ENCODE measurements around the gene DOCK9. TPM values are rescaled to one million over a fixed set of nuclear protein-coding genes. Genes with fewer than 3 reads are reported as not detected.

DOCK9 gene
- total RNA-seq, 1 donor from 2014 or later: 153 TPM

DNA sequence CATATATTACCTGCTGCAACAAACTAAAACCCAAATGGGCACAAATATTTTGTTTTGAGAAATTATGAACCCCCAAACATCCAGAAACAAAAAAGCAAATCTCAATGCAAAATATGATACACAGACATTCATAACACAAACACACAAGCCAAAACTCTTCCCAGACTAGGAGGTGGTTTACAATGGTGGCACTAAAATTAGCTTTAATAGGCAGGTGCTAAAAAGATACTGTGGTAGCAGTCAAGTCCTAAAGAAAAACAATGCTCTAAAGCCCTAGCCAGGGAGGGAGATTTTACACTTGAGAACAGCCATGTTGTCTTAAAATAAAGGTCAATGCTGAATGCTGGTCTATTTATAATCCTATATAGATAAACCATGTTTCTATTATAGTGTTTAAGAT lies 65.0 kb downstream of the DOCK9 start:
- Histone ChIP-seq H3K4me1 (peaks cover 44% of the 10 kb centered on the region), H3K27ac (no peak overlapping the region), H3K27me3 (ENCODE audit: low read depth) (no peaks in the 10 kb centered on the region), H3K9me3 (no peaks in the 10 kb centered on the region), H3K36me3 (peaks cover 25% of the 10 kb centered on the region), H3K4me3 (no peak overlapping the region)
- ATAC-seq: no peak
- intact Hi-C loops (cut with DNase I): no loop called here
- TF ChIP-seq, protein P1, sequence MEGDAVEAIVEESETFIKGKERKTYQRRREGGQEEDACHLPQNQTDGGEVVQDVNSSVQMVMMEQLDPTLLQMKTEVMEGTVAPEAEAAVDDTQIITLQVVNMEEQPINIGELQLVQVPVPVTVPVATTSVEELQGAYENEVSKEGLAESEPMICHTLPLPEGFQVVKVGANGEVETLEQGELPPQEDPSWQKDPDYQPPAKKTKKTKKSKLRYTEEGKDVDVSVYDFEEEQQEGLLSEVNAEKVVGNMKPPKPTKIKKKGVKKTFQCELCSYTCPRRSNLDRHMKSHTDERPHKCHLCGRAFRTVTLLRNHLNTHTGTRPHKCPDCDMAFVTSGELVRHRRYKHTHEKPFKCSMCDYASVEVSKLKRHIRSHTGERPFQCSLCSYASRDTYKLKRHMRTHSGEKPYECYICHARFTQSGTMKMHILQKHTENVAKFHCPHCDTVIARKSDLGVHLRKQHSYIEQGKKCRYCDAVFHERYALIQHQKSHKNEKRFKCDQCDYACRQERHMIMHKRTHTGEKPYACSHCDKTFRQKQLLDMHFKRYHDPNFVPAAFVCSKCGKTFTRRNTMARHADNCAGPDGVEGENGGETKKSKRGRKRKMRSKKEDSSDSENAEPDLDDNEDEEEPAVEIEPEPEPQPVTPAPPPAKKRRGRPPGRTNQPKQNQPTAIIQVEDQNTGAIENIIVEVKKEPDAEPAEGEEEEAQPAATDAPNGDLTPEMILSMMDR (IDR thresholded peaks at IDR 0.05): no peak
- DNase-seq: no peak

DNA sequence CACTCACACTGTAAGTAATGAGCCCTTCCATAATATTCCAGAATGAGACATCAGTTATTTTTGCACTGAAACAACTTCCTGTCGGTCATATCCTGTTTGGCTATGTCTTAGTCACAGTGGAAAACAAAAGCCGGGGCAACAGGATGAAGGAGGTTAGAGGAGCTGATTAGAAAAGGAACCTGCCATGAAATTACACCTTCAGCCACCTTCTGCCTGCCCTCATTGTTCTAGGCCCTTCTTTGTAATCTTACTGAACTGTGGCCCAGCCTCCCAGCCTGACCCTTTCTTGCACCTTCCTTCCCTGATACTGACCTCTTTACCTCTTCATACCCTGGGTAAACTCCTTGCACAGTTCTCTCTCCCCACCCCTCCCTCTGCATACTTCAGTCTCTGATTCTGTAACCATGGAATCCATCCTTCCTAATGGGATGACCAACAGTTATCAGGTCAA lies 67.3 kb downstream of the DOCK9 start:
- Histone ChIP-seq H3K4me1 (peaks cover 21% of the 10 kb centered on the region), H3K36me3 (peaks cover 18% of the 10 kb centered on the region), H3K27ac (peak overlapping the region; percentile 65), H3K9me3 (no peaks in the 10 kb centered on the region), H3K4me3 (no peak overlapping the region), H3K27me3 (ENCODE audit: low read depth) (no peaks in the 10 kb centered on the region)
- TF ChIP-seq, protein P1 (IDR thresholded peaks at IDR 0.05): no peak
- peak; percentile 56 to 63 for ATAC-seq
- intact Hi-C loops (cut with DNase I): no loop called here
- no peak for DNase-seq

DNA sequence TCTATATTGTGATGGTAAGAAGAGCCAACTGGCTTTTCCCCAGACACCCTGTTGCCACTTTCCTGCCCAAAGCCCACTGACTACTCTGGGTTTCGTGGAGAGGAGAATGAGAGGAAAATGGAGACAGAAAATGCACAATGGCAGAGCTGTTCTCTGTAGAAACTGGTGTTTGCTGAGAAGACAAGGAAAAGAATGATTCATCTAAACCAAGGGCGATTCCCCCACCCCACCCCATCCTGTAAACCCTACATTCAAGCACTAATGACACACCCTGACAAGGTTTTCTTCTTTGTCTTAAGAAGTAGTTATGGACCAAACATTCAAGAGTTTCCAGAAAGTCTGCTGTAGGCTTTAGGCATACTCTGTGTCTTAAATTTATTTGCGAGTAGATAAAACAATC lies 68.8 kb downstream of the DOCK9 start:
- Histone ChIP-seq H3K4me1 (peaks cover 21% of the 10 kb centered on the region), H3K27me3 (ENCODE audit: low read depth) (no peaks in the 10 kb centered on the region), H3K4me3 (no peak overlapping the region), H3K36me3 (peaks cover 5% of the 10 kb centered on the region), H3K9me3 (no peaks in the 10 kb centered on the region), H3K27ac (peak overlapping the region; percentile 65)
- no peak for ATAC-seq
- TF ChIP-seq, protein P1 (IDR thresholded peaks at IDR 0.05): no peak
- DNase-seq: no peak
- intact Hi-C loops (cut with DNase I): no loop called here

DNA sequence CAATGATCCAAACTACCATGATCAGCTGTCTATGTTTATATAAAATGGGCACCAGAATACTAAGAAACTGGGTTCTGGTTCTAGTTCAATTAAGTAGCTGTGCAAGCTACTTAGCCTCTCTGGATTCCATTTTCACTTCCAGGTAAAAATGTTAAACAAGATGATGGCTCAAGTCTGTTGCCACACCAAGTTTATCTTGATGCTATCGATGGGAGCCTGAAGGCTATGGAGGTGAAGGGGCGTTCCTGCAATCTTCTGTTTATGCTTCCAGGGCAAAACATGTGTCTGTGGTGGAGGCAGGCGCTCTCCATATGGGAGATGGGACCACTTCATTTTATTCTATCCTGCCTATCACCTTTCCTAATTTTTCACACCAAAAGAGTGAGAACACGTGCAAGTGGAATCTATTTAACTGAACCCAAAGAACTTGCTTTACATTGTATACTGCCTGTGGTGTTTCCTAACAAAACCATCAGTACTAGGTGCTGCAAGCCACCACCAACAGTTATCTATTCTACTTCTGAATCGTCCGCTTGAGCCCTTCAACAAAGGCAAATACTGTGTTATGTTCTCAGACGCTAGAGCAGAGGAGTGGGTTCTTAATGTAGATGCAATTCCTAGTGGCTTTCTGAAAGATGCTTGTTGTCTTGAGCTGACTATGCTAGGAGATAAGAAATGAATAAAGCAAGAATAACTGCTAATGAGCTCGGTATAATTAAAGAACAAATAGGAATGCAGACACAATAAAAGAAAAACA lies 70.9 kb downstream of the DOCK9 start:
- H3K4me3 ChIP-seq: no peak overlapping the region
- TF ChIP-seq, protein P1 (IDR thresholded peaks at IDR 0.05): no peak
- intact Hi-C loops (cut with DNase I): no loop called here
- ATAC-seq: no peak
- H3K36me3 ChIP-seq: peaks cover 19% of the 10 kb centered on the region
- no peaks in the 10 kb centered on the region for H3K9me3 ChIP-seq
- H3K4me1 ChIP-seq: peaks cover 12% of the 10 kb centered on the region
- no peak overlapping the region for H3K27ac ChIP-seq
- H3K27me3 ChIP-seq (ENCODE audit: low read depth): no peaks in the 10 kb centered on the region
- DNase-seq: no peak

DNA sequence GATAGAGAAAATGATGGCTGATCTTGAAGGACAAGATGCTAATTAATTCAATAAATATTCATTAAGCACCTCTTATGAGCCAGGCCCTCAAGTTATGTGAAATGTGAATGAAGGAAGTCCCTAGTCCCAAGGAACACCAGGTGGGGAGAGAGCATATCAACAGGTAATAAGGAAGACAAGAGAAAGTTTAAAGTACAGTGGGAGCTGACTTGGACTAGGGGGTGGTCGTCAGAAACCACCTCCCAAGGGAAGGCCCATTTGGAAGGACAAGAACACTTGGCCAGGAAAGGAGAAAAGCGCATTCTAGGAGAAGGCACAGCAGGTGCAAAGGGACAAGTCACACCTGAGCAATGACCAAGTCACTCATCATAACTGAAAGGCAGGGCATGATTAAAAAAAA lies 72.7 kb downstream of the DOCK9 start:
- DNase-seq (no peak), ATAC-seq (no peak)
- Histone ChIP-seq H3K4me3 (no peak overlapping the region), H3K4me1 (no peaks in the 10 kb centered on the region), H3K27ac (no peak overlapping the region), H3K36me3 (peaks cover 36% of the 10 kb centered on the region), H3K27me3 (ENCODE audit: low read depth) (no peaks in the 10 kb centered on the region), H3K9me3 (no peaks in the 10 kb centered on the region)
- TF ChIP-seq, protein P1 (IDR thresholded peaks at IDR 0.05): no peak
- intact Hi-C loops (cut with DNase I): no loop called here
